ENCODE data around the gene BPIFB2. TPM values are rescaled to one million over a fixed set of nuclear protein-coding genes. Genes with fewer than 3 reads are reported as not detected.

BPIFB2 gene
- total and polyA plus RNA-seq, 4 donors: 0.33 to 3.7 (median 1.5) TPM

- no peaks in the 10 kb centered on the region for H3K27me3 ChIP-seq (ENCODE audit: control insufficient read depth in 4 of 4, insufficient read depth in 4 of 4, low read length in 3 of 4)
- no peaks in the 10 kb centered on the region for H3K4me1 ChIP-seq (ENCODE audit: control insufficient read depth in 4 of 4, insufficient read depth in 4 of 4, low read length in 3 of 4)
- no peak overlapping the region for H3K4me3 ChIP-seq (ENCODE audit: low read depth in 1 of 3, low read length in 3 of 3)
- no peak overlapping the region for H3K9ac ChIP-seq (ENCODE audit: low read depth in 1 of 2, low read length in 2 of 2)
- H3K36me3 ChIP-seq (ENCODE audit: control insufficient read depth in 4 of 4, insufficient read depth in 3 of 4, low read depth in 1 of 4, low read length in 3 of 4): no peaks in the 10 kb centered on the region
- TF ChIP-seq REST (IDR thresholded peaks at IDR 0.05) (no peak), HNF4A (conservative IDR thresholded peaks at IDR 0.05) (no peak), RXRA (IDR thresholded peaks at IDR 0.05) (no peak), YY1 (IDR thresholded peaks at IDR 0.05) (no peak), FOXA1 (IDR thresholded peaks at IDR 0.05) (no peak), MAX (IDR thresholded peaks at IDR 0.05) (no peak), TAF1 (conservative IDR thresholded peaks at IDR 0.05) (no peak)
- 65% methylated on average over 5 of the region's 5 CpGs for WGBS
- H3K9me3 ChIP-seq (ENCODE audit: control insufficient read depth in 4 of 4, low read length in 3 of 4): no peaks in the 10 kb centered on the region
- no peak for DNase-seq (ENCODE audit: low spot score)
- no peak overlapping the region for H3K27ac ChIP-seq (ENCODE audit: low read depth in 1 of 2, low read length in 2 of 2)
Observed at GRCh38 chr20:33037456-33037855, 30.0 kb downstream of the BPIFB2 start.

- no peak for DNase-seq (ENCODE audit: low spot score)
- no peaks in the 10 kb centered on the region for H3K36me3 ChIP-seq (ENCODE audit: control insufficient read depth in 4 of 4, insufficient read depth in 3 of 4, low read depth in 1 of 4, low read length in 3 of 4)
- no peak overlapping the region for H3K27ac ChIP-seq (ENCODE audit: low read depth in 1 of 2, low read length in 2 of 2)
- TF ChIP-seq FOXA1 (IDR thresholded peaks at IDR 0.05): no peak
- no peak for TF ChIP-seq ATF3 (IDR thresholded peaks at IDR 0.05)
- TF ChIP-seq CTCF (IDR thresholded peaks at IDR 0.05; ENCODE audit: low read depth, low read length, missing input control): no peak
- no peak for TF ChIP-seq FOXA2 (IDR thresholded peaks at IDR 0.05)
- H3K27me3 ChIP-seq (ENCODE audit: control insufficient read depth in 4 of 4, insufficient read depth in 4 of 4, low read length in 3 of 4): no peaks in the 10 kb centered on the region
- WGBS: 85% methylated on average over 4 of the region's 4 CpGs
- no peaks in the 10 kb centered on the region for H3K9me3 ChIP-seq (ENCODE audit: control insufficient read depth in 4 of 4, low read length in 3 of 4)
- no peak overlapping the region for H3K9ac ChIP-seq (ENCODE audit: low read depth in 1 of 2, low read length in 2 of 2)
- H3K4me1 ChIP-seq (ENCODE audit: control insufficient read depth in 4 of 4, insufficient read depth in 4 of 4, low read length in 3 of 4): no peaks in the 10 kb centered on the region
- H3K4me3 ChIP-seq (ENCODE audit: low read depth in 1 of 3, low read length in 3 of 3): no peak overlapping the region
Observed at GRCh38 chr20:33038243-33038642, 30.7 kb downstream of the BPIFB2 start.

GRCh38 chr20:33042430-33042829 is 34.9 kb downstream of the BPIFB2 start:
- Histone ChIP-seq H3K27me3 (ENCODE audit: control insufficient read depth in 4 of 4, insufficient read depth in 4 of 4, low read length in 3 of 4) (no peaks in the 10 kb centered on the region), H3K4me3 (ENCODE audit: low read depth in 1 of 3, low read length in 3 of 3) (no peak overlapping the region), H3K9me3 (ENCODE audit: control insufficient read depth in 4 of 4, low read length in 3 of 4) (peaks cover 0 to 3% (median 0%) of the 10 kb centered on the region in 4 donors), H3K4me1 (ENCODE audit: control insufficient read depth in 4 of 4, insufficient read depth in 4 of 4, low read length in 3 of 4) (no peaks in the 10 kb centered on the region), H3K36me3 (ENCODE audit: control insufficient read depth in 4 of 4, insufficient read depth in 3 of 4, low read depth in 1 of 4, low read length in 3 of 4) (no peaks in the 10 kb centered on the region), H3K9ac (ENCODE audit: low read depth in 1 of 2, low read length in 2 of 2) (no peak overlapping the region), H3K27ac (ENCODE audit: low read depth in 1 of 2, low read length in 2 of 2) (no peak overlapping the region)
- WGBS: 87% methylated on average over 3 of the region's 3 CpGs
- DNase-seq (ENCODE audit: low spot score): no peak
- TF ChIP-seq FOXA1 (IDR thresholded peaks at IDR 0.05) (no peak), MAX (IDR thresholded peaks at IDR 0.05) (no peak), RXRA (IDR thresholded peaks at IDR 0.05) (no peak), CTCF (IDR thresholded peaks at IDR 0.05; ENCODE audit: low read depth, low read length, missing input control) (no peak), SP1 (IDR thresholded peaks at IDR 0.05) (no peak), YY1 (IDR thresholded peaks at IDR 0.05) (no peak), JUND (IDR thresholded peaks at IDR 0.05) (no peak), HNF4A (conservative IDR thresholded peaks at IDR 0.05) (no peak), GABPA (IDR thresholded peaks at IDR 0.05 in 1 of 2, conservative IDR thresholded peaks at IDR 0.05 in 1 of 2) (no peak), REST (IDR thresholded peaks at IDR 0.05) (no peak), HNF4G (IDR thresholded peaks at IDR 0.05) (no peak)

All from liver (tissue), 9 donors.